DND-41 (cell line): Measurements from ENCODE around the gene VWF.

Source experiments
- ATAC-seq: fragments of 200-7000 bp; cut with Tn5 transposase; 3 replicates; pipeline ENCODE4 v1.9.1; 2021; ENCODE audit warnings: low read depth; ENCODE audit not compliant: insufficient read depth
- DNase-seq: peaks from one replicate; pipeline ENCODE4 v3.0.0-alpha.2; 2020
- H2AFZ ChIP-seq: 2 replicates; pipeline ENCODE4 v1.6.0; 2012; ENCODE audit warnings: low read depth, low read length
- H3K27ac ChIP-seq: 2 replicates; pipeline ENCODE4 v1.5.1; 2012; ENCODE audit warnings: low read length, inconsistent platforms
- H3K27me3 ChIP-seq: fragments of 200-600 bp; sonication (generic); 2 replicates; pipeline ENCODE4 v1.6.0; 2012; ENCODE audit warnings: low read length, mild to moderate bottlenecking, inconsistent platforms; ENCODE audit not compliant: insufficient read depth, poor library complexity
- H3K36me3 ChIP-seq: 2 replicates; pipeline ENCODE4 v1.5.1; 2012; ENCODE audit warnings: low read length, inconsistent platforms; ENCODE audit not compliant: insufficient read depth
- H3K4me1 ChIP-seq: 2 replicates; pipeline ENCODE4 v1.5.1; 2012; ENCODE audit warnings: mild to moderate bottlenecking, low read length; ENCODE audit not compliant: insufficient read depth
- H3K4me2 ChIP-seq: 2 replicates; pipeline ENCODE4 v1.6.0; 2012; ENCODE audit warnings: mild to moderate bottlenecking, moderate library complexity, low read length, inconsistent platforms; ENCODE audit not compliant: insufficient read depth
- H3K4me3 ChIP-seq, 2 experiments: fragments of 200-600 bp in 1 of 2; shearing (Covaris generic) in 1 of 2; 2 replicates each; pipeline ENCODE4 v1.5.1; 2012 to 2016; ENCODE audit warnings: inconsistent platforms in 2 of 2, low read length in 2 of 2, mild to moderate bottlenecking in 2 of 2, low read depth in 1 of 2, moderate library complexity in 1 of 2
- H3K79me2 ChIP-seq: 2 replicates; pipeline ENCODE4 v1.6.0; 2012; ENCODE audit warnings: low read length, inconsistent platforms; ENCODE audit not compliant: insufficient read depth
- H3K9ac ChIP-seq: 2 replicates; pipeline ENCODE4 v1.6.0; 2012; ENCODE audit warnings: low read depth, mild to moderate bottlenecking, inconsistent platforms, low read length, moderate library complexity
- H3K9me3 ChIP-seq: 2 replicates; pipeline ENCODE4 v1.5.1; 2012; ENCODE audit warnings: low read length, moderate library complexity, mild to moderate bottlenecking, inconsistent platforms; ENCODE audit not compliant: insufficient read depth, severe bottlenecking
- H4K20me1 ChIP-seq: 2 replicates; pipeline ENCODE4 v1.6.0; 2012; ENCODE audit warnings: low read length; ENCODE audit not compliant: insufficient read depth
- CTCF ChIP-seq: IDR thresholded peaks from 2 replicates; pipeline ENCODE4 v1.5.1; 2012; ENCODE audit warnings: borderline replicate concordance, low read length, moderate library complexity, mild to moderate bottlenecking; ENCODE audit not compliant: poor library complexity, severe bottlenecking; ENCODE audit errors: extremely low read depth
- EZH2 ChIP-seq: IDR thresholded peaks from 3 replicates; pipeline ENCODE4 v1.6.1; 2012; ENCODE audit warnings: borderline replicate concordance, low read depth, mild to moderate bottlenecking, moderate library complexity, low read length, inconsistent platforms; ENCODE audit not compliant: severe bottlenecking

Gene VWF

GRCh38 chr12:6076776-6077691 is 47.4 kb downstream of the VWF start:
- no peaks in the 10 kb centered on the region for H3K9me3 ChIP-seq
- 0 out of 2 replicates have a peak, but pooled peaks cover 4% of the 10 kb centered on the region for H4K20me1 ChIP-seq
- no peak for ATAC-seq
- no peak overlapping the region for H3K9ac ChIP-seq
- H3K27me3 ChIP-seq = peaks cover 27% of the 10 kb centered on the region
- no peaks in the 10 kb centered on the region for H3K79me2 ChIP-seq
- no peaks in the 10 kb centered on the region for H3K4me1 ChIP-seq
- H3K36me3 ChIP-seq = no peaks in the 10 kb centered on the region
- no peak for TF ChIP-seq CTCF
- no peak for TF ChIP-seq EZH2
- H2AFZ ChIP-seq = no peak overlapping the region
- DNase-seq = no peak
- H3K4me3 ChIP-seq = no peak overlapping the region
- H3K27ac ChIP-seq = no peak overlapping the region
- no peak overlapping the region for H3K4me2 ChIP-seq

GRCh38 chr12:6076346-6076745 is 48.1 kb downstream of the VWF start:
- Histone ChIP-seq H2AFZ (no peak overlapping the region), H3K27ac (no peak overlapping the region), H3K4me1 (no peaks in the 10 kb centered on the region), H3K9me3 (no peaks in the 10 kb centered on the region), H4K20me1 (0 out of 2 replicates have a peak, but pooled peaks cover 4% of the 10 kb centered on the region), H3K36me3 (no peaks in the 10 kb centered on the region), H3K4me2 (no peak overlapping the region), H3K27me3 (peaks cover 27% of the 10 kb centered on the region), H3K79me2 (no peaks in the 10 kb centered on the region), H3K4me3 (no peak overlapping the region), H3K9ac (no peak overlapping the region)
- TF ChIP-seq EZH2 (no peak), CTCF (no peak)
- DNase-seq (no peak), ATAC-seq (no peak)

GRCh38 chr12:6074979-6075585 is 49.4 kb downstream of the VWF start:
- no peaks in the 10 kb centered on the region for H3K36me3 ChIP-seq
- H3K9me3 ChIP-seq = no peaks in the 10 kb centered on the region

More at GRCh38 chr12:6074979-6075585, 49.4 kb downstream of the VWF start:
- Histone ChIP-seq H2AFZ (no peak overlapping the region), H3K4me1 (no peaks in the 10 kb centered on the region), H4K20me1 (0 out of 2 replicates have a peak, but pooled peaks cover 4% of the 10 kb centered on the region), H3K27ac (no peak overlapping the region), H3K4me2 (no peak overlapping the region), H3K9ac (no peak overlapping the region), H3K79me2 (no peaks in the 10 kb centered on the region), H3K4me3 (no peak overlapping the region), H3K27me3 (peaks cover 38% of the 10 kb centered on the region)
- ATAC-seq (peak; percentile 39; the same call in 1 of the 3 replicates), DNase-seq (no peak)
- TF ChIP-seq EZH2 (peak; percentile 38), CTCF (no peak)
